ENCODE data around the gene ORMDL3.

The ORMDL3 gene

DNA sequence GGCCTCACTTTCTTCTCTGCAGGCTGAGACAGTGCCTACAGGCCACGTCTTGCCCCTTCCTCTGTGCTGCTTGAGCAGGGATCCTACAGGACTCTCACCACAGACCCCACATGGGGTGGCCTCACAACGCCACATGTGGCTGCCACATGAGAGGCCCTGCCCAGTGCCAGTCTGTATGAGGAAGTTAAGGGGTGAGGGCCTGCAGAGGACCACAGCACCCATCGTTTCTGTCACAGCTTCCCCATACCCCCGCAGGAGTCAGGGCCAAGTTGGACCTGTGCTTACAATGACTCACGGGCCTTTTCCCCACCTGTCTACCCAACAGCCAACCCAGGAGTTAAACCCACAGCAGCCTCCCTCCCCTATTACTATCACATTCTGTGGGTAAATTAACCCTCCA, 6.1 kb downstream of the ORMDL3 start:
- TF ChIP-seq, protein P1, sequence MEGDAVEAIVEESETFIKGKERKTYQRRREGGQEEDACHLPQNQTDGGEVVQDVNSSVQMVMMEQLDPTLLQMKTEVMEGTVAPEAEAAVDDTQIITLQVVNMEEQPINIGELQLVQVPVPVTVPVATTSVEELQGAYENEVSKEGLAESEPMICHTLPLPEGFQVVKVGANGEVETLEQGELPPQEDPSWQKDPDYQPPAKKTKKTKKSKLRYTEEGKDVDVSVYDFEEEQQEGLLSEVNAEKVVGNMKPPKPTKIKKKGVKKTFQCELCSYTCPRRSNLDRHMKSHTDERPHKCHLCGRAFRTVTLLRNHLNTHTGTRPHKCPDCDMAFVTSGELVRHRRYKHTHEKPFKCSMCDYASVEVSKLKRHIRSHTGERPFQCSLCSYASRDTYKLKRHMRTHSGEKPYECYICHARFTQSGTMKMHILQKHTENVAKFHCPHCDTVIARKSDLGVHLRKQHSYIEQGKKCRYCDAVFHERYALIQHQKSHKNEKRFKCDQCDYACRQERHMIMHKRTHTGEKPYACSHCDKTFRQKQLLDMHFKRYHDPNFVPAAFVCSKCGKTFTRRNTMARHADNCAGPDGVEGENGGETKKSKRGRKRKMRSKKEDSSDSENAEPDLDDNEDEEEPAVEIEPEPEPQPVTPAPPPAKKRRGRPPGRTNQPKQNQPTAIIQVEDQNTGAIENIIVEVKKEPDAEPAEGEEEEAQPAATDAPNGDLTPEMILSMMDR (IDR thresholded peaks at IDR 0.05; ENCODE audit: low read depth, low read length, missing control alignments), result no peak
- no peak for DNase-seq (ENCODE audit: low read depth)
- no peak overlapping the region for H3K4me3 ChIP-seq (ENCODE audit: low read depth, low read length)
- in situ Hi-C loops (cut with HindIII; ENCODE audit: low sequenced_read_pairs), result no loop called here

DNA sequence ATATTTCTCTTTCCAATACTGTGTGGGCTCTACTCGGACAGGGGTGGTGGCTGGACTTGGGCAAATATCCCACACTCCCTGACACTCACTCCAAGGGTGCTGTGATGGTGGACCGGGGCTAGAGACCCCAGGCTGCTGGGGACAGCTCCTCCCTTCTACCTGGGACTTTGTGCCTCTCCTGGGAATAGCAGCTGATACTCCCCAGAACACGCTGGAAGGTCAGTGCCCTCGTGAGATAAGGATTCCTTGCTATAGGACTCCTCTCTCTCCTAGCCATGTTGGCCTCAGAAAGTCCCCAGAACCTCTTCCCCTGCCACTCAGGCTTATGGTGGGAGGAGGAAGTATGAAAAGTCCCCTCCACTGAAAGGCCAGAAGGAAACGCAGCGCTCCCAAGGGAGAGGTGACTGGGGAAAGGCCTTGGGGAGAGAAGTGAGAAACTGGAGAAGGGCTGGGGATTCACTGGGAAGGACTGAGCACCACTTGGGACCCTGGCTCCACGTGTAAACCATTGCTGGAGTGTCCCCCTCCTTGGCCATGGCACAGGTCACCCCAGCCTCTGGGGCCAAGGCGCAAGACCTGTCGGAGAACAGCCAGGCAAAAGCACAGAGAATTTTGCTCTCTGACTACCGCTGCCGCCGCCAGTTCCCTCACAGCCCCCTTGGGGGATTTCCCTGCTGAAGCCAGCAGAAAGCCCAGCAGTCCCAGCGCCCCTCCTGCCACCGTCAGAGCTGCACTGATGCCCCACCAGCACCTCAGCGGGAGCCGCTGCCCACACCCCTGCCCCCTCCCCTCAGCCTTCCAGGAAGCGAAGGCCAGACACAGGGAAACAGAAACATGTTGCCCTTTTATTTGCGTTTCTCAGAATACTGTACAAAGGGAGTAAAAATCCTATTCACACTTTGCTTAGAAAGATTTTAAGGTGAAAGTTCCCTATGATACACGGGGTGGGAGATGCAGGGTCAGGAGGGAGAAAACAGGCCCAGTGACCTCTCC, 6.9 kb downstream of the ORMDL3 start:
- no peak overlapping the region for H3K4me3 ChIP-seq (ENCODE audit: low read depth, low read length)
- DNase-seq (ENCODE audit: low read depth), result no peak
- TF ChIP-seq, protein P1 (IDR thresholded peaks at IDR 0.05; ENCODE audit: low read depth, low read length, missing control alignments), result no peak
- in situ Hi-C loops (cut with HindIII; ENCODE audit: low sequenced_read_pairs), result no loop called here

DNA sequence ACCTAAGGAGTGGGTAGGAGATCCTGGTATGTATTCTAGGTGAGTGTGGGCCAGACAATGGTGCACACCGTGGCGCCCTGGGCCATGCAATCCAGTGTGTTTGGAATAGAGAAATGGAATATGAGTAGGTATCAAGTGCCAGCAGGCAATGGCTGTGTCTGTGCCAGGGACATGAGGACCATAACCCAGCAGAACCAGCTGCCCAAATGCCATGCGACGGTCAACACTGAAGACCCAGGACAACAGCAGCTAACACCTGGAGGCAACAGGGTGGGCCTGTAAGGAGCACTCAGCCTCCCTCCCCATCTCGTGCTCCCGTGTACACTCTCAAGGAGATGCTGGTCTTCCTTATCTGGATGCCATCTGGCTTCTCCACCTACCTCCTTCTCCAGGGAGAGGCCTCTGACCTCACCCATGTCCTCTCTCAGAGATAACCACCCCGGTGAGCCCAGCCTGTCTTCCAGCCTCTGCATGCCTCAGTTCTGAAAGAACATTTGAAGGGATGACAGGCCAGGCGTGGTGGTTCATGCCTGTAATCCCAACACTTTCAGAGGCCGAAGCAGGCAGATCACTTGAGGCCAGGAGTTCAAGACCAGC, 8.2 kb downstream of the ORMDL3 start:
- no peak for DNase-seq (ENCODE audit: low read depth)
- H3K4me3 ChIP-seq (ENCODE audit: low read depth, low read length), result no peak overlapping the region
- in situ Hi-C loops (cut with HindIII; ENCODE audit: low sequenced_read_pairs), result no loop called here
- TF ChIP-seq, protein P1 (IDR thresholded peaks at IDR 0.05; ENCODE audit: low read depth, low read length, missing control alignments), result no peak

DNA sequence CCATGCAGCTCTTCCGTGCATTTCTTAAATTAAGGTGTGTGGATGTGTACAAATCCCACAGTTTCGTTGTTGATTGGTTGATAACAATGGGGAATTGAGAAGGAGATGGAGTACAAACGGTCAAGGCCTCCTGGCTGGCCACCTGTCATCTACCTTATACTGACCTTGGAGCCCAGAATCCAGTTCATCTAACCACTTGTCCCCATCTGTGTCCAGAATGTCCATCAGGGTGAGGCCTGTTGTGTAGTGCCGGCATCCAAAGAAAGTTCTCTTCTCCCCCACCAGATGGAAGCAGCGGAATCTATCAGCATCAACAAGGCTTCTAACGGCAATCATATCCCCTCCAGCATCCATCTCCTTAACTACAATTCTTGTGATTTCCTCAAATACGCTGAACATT, 10.5 kb downstream of the ORMDL3 start:
- H3K4me3 ChIP-seq (ENCODE audit: low read depth, low read length), result no peak overlapping the region
- TF ChIP-seq, protein P1 (IDR thresholded peaks at IDR 0.05; ENCODE audit: low read depth, low read length, missing control alignments), result peak; percentile 22
- in situ Hi-C loops (cut with HindIII; ENCODE audit: low sequenced_read_pairs), result no loop called here
- no peak for DNase-seq (ENCODE audit: low read depth)

DNA sequence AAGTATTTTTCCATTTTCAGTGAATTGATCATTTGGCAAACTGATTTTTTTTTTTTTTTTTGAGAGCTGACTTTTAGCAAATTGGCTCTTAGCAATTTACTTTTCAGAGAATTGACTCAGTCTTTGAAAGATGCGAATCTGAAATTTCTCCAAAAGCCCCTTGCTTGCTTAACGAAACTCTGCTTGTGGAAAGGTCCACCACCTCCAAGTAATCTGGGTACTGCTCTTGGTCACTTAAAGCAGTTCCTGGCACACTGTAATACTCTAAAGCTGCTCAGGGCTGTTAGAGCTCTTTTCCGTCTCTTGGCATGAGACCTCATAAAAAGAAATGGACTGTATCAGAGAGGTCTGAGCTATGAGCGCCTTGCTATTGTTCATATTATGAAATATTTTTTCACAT, 11.8 kb downstream of the ORMDL3 start:
- TF ChIP-seq, protein P1 (IDR thresholded peaks at IDR 0.05; ENCODE audit: low read depth, low read length, missing control alignments), result no peak
- H3K4me3 ChIP-seq (ENCODE audit: low read depth, low read length), result no peak overlapping the region
- in situ Hi-C loops (cut with HindIII; ENCODE audit: low sequenced_read_pairs), result no loop called here
- DNase-seq (ENCODE audit: low read depth), result no peak

DNA sequence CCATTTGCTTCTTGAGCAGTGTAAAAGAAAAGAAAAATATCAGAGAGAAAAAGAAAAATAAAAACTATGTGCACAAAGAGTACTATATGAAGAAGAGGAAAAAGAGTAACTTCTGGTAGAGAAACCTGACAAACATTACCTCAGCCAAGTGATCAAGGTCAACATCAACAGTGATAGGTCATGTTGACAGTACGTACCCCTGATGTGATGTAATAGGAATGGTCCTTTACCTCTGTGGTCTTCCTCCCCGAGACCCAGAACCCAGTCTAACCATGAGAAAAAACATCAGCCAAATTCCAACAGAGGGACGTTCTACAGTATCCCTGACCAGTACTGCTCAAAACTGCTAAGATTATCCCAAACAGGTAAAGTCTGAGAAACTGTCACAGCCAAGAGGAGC, 13.4 kb downstream of the ORMDL3 start:
- no peak for DNase-seq (ENCODE audit: low read depth)
- TF ChIP-seq, protein P1 (IDR thresholded peaks at IDR 0.05; ENCODE audit: low read depth, low read length, missing control alignments), result no peak
- no peak overlapping the region for H3K4me3 ChIP-seq (ENCODE audit: low read depth, low read length)
- in situ Hi-C loops (cut with HindIII; ENCODE audit: low sequenced_read_pairs), result no loop called here
